ENCODE data around the gene NFYB. TPM values are rescaled to one million over a fixed set of nuclear protein-coding genes. Genes with fewer than 3 reads are reported as not detected.

The NFYB gene
- total and polyA plus RNA-seq, 2 donors from 2014 or later, result 24.6 to 31.1 TPM

- intact Hi-C loops (cut with DNase I), result no loop called here
- H3K36me3 ChIP-seq (ENCODE audit: control insufficient read depth in 2 of 3, insufficient read depth in 3 of 3, low read length in 3 of 3), result no peaks in the 10 kb centered on the region
- H3K9me3 ChIP-seq (ENCODE audit: control insufficient read depth in 2 of 3, insufficient read depth in 1 of 3, low read length in 3 of 3), result no peaks in the 10 kb centered on the region
- FAIRE-seq, result no peak
- no peak overlapping the region for H3K4me3 ChIP-seq (ENCODE audit: low read length in 3 of 3)
- H3K4me1 ChIP-seq (ENCODE audit: control insufficient read depth in 2 of 3, insufficient read depth in 2 of 3, low read depth in 1 of 3, low read length in 3 of 3), result no peaks in the 10 kb centered on the region
- no peak overlapping the region for H3K27ac ChIP-seq (ENCODE audit: low read depth in 2 of 2, low read length in 2 of 2)
- no peaks in the 10 kb centered on the region for H3K27me3 ChIP-seq (ENCODE audit: control insufficient read depth, insufficient read depth, low read length)
- no peak for TF ChIP-seq CTCF (IDR thresholded peaks at IDR 0.05; ENCODE audit: borderline replicate concordance, extremely low read depth, insufficient read depth)
- no peak overlapping the region for H3K9ac ChIP-seq (ENCODE audit: low read length in 3 of 3)
- no peak for DNase-seq
These were observed 34.0 kb upstream of the NFYB start for GRCh38 chr12:104171785-104172569.

- Histone ChIP-seq H3K9me3 (ENCODE audit: control insufficient read depth in 2 of 3, insufficient read depth in 1 of 3, low read length in 3 of 3) (no peaks in the 10 kb centered on the region), H3K4me1 (ENCODE audit: control insufficient read depth in 2 of 3, insufficient read depth in 2 of 3, low read depth in 1 of 3, low read length in 3 of 3) (no peaks in the 10 kb centered on the region), H3K36me3 (ENCODE audit: control insufficient read depth in 2 of 3, insufficient read depth in 3 of 3, low read length in 3 of 3) (no peaks in the 10 kb centered on the region), H3K4me3 (ENCODE audit: low read length in 3 of 3) (no peak overlapping the region), H3K27me3 (ENCODE audit: control insufficient read depth, insufficient read depth, low read length) (no peaks in the 10 kb centered on the region), H3K9ac (ENCODE audit: low read length in 3 of 3) (no peak overlapping the region), H3K27ac (ENCODE audit: low read depth in 2 of 2, low read length in 2 of 2) (no peak overlapping the region)
- DNase-seq, result no peak
- TF ChIP-seq CTCF (IDR thresholded peaks at IDR 0.05; ENCODE audit: borderline replicate concordance, extremely low read depth, insufficient read depth), result no peak
- no peak for FAIRE-seq
- intact Hi-C loops (cut with DNase I), result no loop called here
These were observed 30.6 kb upstream of the NFYB start for GRCh38 chr12:104168596-104168995.

GRCh38 chr12:104167519-104168458 lies 29.8 kb upstream of the NFYB start:
- Histone ChIP-seq H3K9me3 (ENCODE audit: control insufficient read depth in 2 of 3, insufficient read depth in 1 of 3, low read length in 3 of 3) (no peaks in the 10 kb centered on the region), H3K36me3 (ENCODE audit: control insufficient read depth in 2 of 3, insufficient read depth in 3 of 3, low read length in 3 of 3) (no peaks in the 10 kb centered on the region), H3K27ac (ENCODE audit: low read depth in 2 of 2, low read length in 2 of 2) (no peak overlapping the region), H3K4me1 (ENCODE audit: control insufficient read depth in 2 of 3, insufficient read depth in 2 of 3, low read depth in 1 of 3, low read length in 3 of 3) (no peaks in the 10 kb centered on the region), H3K27me3 (ENCODE audit: control insufficient read depth, insufficient read depth, low read length) (no peaks in the 10 kb centered on the region), H3K4me3 (ENCODE audit: low read length in 3 of 3) (no peak overlapping the region), H3K9ac (ENCODE audit: low read length in 3 of 3) (no peak overlapping the region)
- FAIRE-seq (no peak), DNase-seq (no peak)
- intact Hi-C loops (cut with DNase I), result no loop called here
- no peak for TF ChIP-seq CTCF (IDR thresholded peaks at IDR 0.05; ENCODE audit: borderline replicate concordance, extremely low read depth, insufficient read depth)
